CD4-positive, alpha-beta T cell (primary cell): ENCODE measurements around the gene ACACA. TPM values are rescaled to one million over a fixed set of nuclear protein-coding genes. Genes with fewer than 3 reads are reported as not detected.

Experiments
- ATAC-seq: fragments of 200-7000 bp; cut with Tn5 transposase; one replicate; pipeline ENCODE4 v1.10.0; 2022; ENCODE audit warnings: mild to moderate bottlenecking; ENCODE audit not compliant: poor library complexity
- CTCF ChIA-PET: fragments of 350-600 bp; sonication (Branson Sonifier 250); formaldehyde crosslinking; loops from one replicate; lab custom pipeline; 2021; ENCODE audit warnings: antibody characterized with exemption, inconsistent platforms; lab: Charles Lee
- POLR2A ChIA-PET: fragments of 350-600 bp; sonication (Branson Sonifier 250); formaldehyde crosslinking; loops from one replicate; lab custom pipeline; 2021; ENCODE audit warnings: antibody characterized with exemption, inconsistent platforms; lab: Charles Lee
- DNase-seq, 14 experiments: peaks; one replicate each; pipeline ENCODE4 v3.0.0-alpha.2; 2013 to 2020; ENCODE audit warnings: mixed read lengths in 2 of 14
- H3K27ac ChIP-seq, 2 donors: one replicate each; pipeline versions ENCODE4 v1.5.1 to v1.7.0; 2013; ENCODE audit warnings: low read length in 2 of 2, low read depth in 1 of 2, mild to moderate bottlenecking in 1 of 2
- H3K27me3 ChIP-seq, 2 experiments: 1 replicate in 1 of 2; 2 replicates in 1 of 2; pipeline versions ENCODE4 v1.6.1 to v1.7.0; 2013; ENCODE audit warnings: low read length in 2 of 2, control low read depth in 1 of 2, mild to moderate bottlenecking in 1 of 2, moderate library complexity in 1 of 2; ENCODE audit not compliant: insufficient read depth in 2 of 2, control insufficient read depth in 1 of 2
- H3K36me3 ChIP-seq: one replicate; pipeline ENCODE4 v1.6.1; 2013; ENCODE audit warnings: low read length, control low read depth; ENCODE audit not compliant: insufficient read depth
- H3K4me1 ChIP-seq: one replicate; pipeline ENCODE4 v1.6.1; 2013; ENCODE audit warnings: low read length, control low read depth; ENCODE audit not compliant: insufficient read depth
- H3K4me3 ChIP-seq: one replicate; pipeline ENCODE4 v1.5.1; 2013; ENCODE audit warnings: mild to moderate bottlenecking, low read length, moderate library complexity
- H3K9me3 ChIP-seq, 2 experiments: 1 replicate in 1 of 2; 2 replicates in 1 of 2; pipeline versions ENCODE4 v1.6.1 to v1.7.0; 2013; ENCODE audit warnings: low read length in 2 of 2, mild to moderate bottlenecking in 2 of 2, control low read depth in 1 of 2, moderate library complexity in 1 of 2; ENCODE audit not compliant: control insufficient read depth in 1 of 2, insufficient read depth in 1 of 2
- H3K27ac Mint-ChIP-seq: one replicate; pipeline ENCODE4 v1.8.0; 2020; ENCODE audit warnings: mixed read lengths
- H3K27me3 Mint-ChIP-seq: one replicate; pipeline ENCODE4 v1.8.0; 2021; ENCODE audit warnings: mixed read lengths
- H3K36me3 Mint-ChIP-seq: one replicate; pipeline ENCODE4 v1.8.0; 2021; ENCODE audit warnings: low read depth, mixed read lengths
- H3K4me1 Mint-ChIP-seq: one replicate; pipeline ENCODE4 v1.8.0; 2021; ENCODE audit warnings: low read depth, mixed read lengths
- H3K4me3 Mint-ChIP-seq: one replicate; pipeline ENCODE4 v1.8.0; 2020; ENCODE audit warnings: mild to moderate bottlenecking, mixed read lengths
- H3K9me3 Mint-ChIP-seq: one replicate; pipeline ENCODE4 v1.8.0; 2020; ENCODE audit warnings: mixed read lengths
- CTCF ChIP-seq: fragments of 200-600 bp; IDR thresholded peaks from one replicate; pipeline ENCODE4 v1.8.0; 2022; ENCODE audit warnings: antibody characterized with exemption, mild to moderate bottlenecking
- intact Hi-C, 2 experiments: fragments of 100-400 bp; cut with DNase I in 1 of 2; cut with micrococcal nuclease in 1 of 2; formaldehyde crosslinking; loops; one replicate each; pipeline versions ENCODE4 v1.15.1 to v1.9.0; 2023 to 2025; cut with DNase I, micrococcal nuclease
- polyA plus RNA-seq, 2 donors: library from polyadenylated mRNA; unstranded; fragments of 120-200 nt; gene quantifications; one replicate each; pipeline ENCODE4 v1.2.1, GENCODE V29; 2013
- total RNA-seq, 174 experiments: library from RNA in 2 of 174; stranded (reverse) in 2 of 174; gene quantifications; one replicate each; pipeline ENCODE4 v1.2.3 and lab custom pipeline; 2021 to 2026

ACACA gene
- total RNA-seq (10 to 100 TPM; 26.0 to 28.9 TPM), total RNA-seq (lab: John Stamatoyannopoulos, UW) (20.9 to 153 (median 37.4) reads per million in 172 experiments)
- polyA plus RNA-seq (2013, experiment 1 of 2) = 9.4 TPM
- 11.1 TPM for polyA plus RNA-seq (2013, experiment 2 of 2)

GRCh38 chr17:37406635-37407461 lies at the start of gene ACACA, which contains the start of gene TADA2A:
Gene ACACA, minus strand, starts transcription at chr17:37406836. Its CDS starts 537 bp downstream, at chr17:37406299.
Gene TADA2A, plus strand, starts transcription at chr17:37406886. Its CDS starts 4,480 bp downstream, at chr17:37411366.
- peak within 1 kb of the TSS; percentile 36 to 52 for H3K27ac ChIP-seq
- intact Hi-C loops = loop anchor here (2.0 to 5.0 kb wide), 4 partner anchors 46 to 460 kb away; partner anchors contain the start of genes AATF (in 1 of the 2) and DUSP14 (in 1 of the 2)
- CTCF ChIA-PET = interaction anchor here (1.4 kb wide), 1 partner anchor 33 kb away, joined by 6 read pairs; no protein-coding TSS in a partner anchor

GRCh38 chr17:37450112-37450511 lies 43.5 kb upstream of the ACACA start:
- H3K4me3 Mint-ChIP-seq = no peak overlapping the region
- ChIA-PET POLR2A (no interaction called here), CTCF (interaction anchor here (0.7 kb wide), 1 partner anchor 91 kb away, joined by 3 read pairs; no protein-coding TSS in a partner anchor)
- intact Hi-C loops = no loop called here
- H3K27me3 Mint-ChIP-seq = no peaks in the 10 kb centered on the region
- no peaks in the 10 kb centered on the region for H3K4me1 ChIP-seq
- no peak overlapping the region for H3K27ac ChIP-seq
- H3K9me3 Mint-ChIP-seq = no peaks in the 10 kb centered on the region
- H3K36me3 Mint-ChIP-seq = peaks cover 58% of the 10 kb centered on the region
- no peak for DNase-seq
- H3K27me3 ChIP-seq = no peaks in the 10 kb centered on the region
- no peak overlapping the region for H3K4me3 ChIP-seq
- no peak overlapping the region for H3K27ac Mint-ChIP-seq
- ATAC-seq = no peak
- no peak for TF ChIP-seq CTCF
- H3K4me1 Mint-ChIP-seq = no peaks in the 10 kb centered on the region
- H3K9me3 ChIP-seq = no peaks in the 10 kb centered on the region
- peaks cover 36% of the 10 kb centered on the region for H3K36me3 ChIP-seq

More at GRCh38 chr17:37406635-37407461, at the start of gene ACACA, which contains the start of gene TADA2A:
- no peak for TF ChIP-seq CTCF
- Mint-ChIP-seq H3K27me3 (no peaks in the 10 kb centered on the region), H3K27ac (peak within 1 kb of the TSS; percentile 92), H3K36me3 (peaks cover 27% of the 10 kb centered on the region), H3K4me1 (peaks cover 48% of the 10 kb centered on the region), H3K9me3 (no peaks in the 10 kb centered on the region), H3K4me3 (peak within 1 kb of the TSS; percentile 99)
- peak; percentile 43 to 89 (median 64) for DNase-seq
- ATAC-seq = peak; percentile 87
- peaks cover 9% of the 10 kb centered on the region for H3K36me3 ChIP-seq
- H3K9me3 ChIP-seq = no peaks in the 10 kb centered on the region
- peaks cover 27% of the 10 kb centered on the region for H3K4me1 ChIP-seq
- no peaks in the 10 kb centered on the region for H3K27me3 ChIP-seq
- POLR2A ChIA-PET = interaction anchor here (0.6 to 1.5 kb wide), 6 partner anchors 9 to 201 kb away, joined by 3 to 7 read pairs (median 4); partner anchors contain the start of gene DUSP14
- peak within 1 kb of the TSS; percentile 96 for H3K4me3 ChIP-seq

- Histone ChIP-seq H3K36me3 (peaks cover 60% of the 10 kb centered on the region), H3K4me1 (no peaks in the 10 kb centered on the region), H3K4me3 (no peak overlapping the region), H3K27ac (no peak overlapping the region), H3K27me3 (no peaks in the 10 kb centered on the region), H3K9me3 (no peaks in the 10 kb centered on the region)
- no peaks in the 10 kb centered on the region for H3K27me3 Mint-ChIP-seq
- H3K27ac Mint-ChIP-seq = no peak overlapping the region
- ChIA-PET CTCF (no interaction called here), POLR2A (no interaction called here)
- peaks cover 69% of the 10 kb centered on the region for H3K36me3 Mint-ChIP-seq
- ATAC-seq = no peak
- H3K9me3 Mint-ChIP-seq = no peaks in the 10 kb centered on the region
- no peak for DNase-seq
- no peak for TF ChIP-seq CTCF
- no peak overlapping the region for H3K4me3 Mint-ChIP-seq
- no peaks in the 10 kb centered on the region for H3K4me1 Mint-ChIP-seq
- intact Hi-C loops = no loop called here
Observed at GRCh38 chr17:37447641-37448040, 41.0 kb upstream of the ACACA start.
